Stimulated activated CD8-positive, alpha-beta memory T cell treated with anti-CD3 and anti-CD28 coated beads, Interleukin-4, amount 100 ng/mL, for 24 hours (primary cell): ENCODE results near the gene ITGB6.

Experiments used
- DNase-seq: peaks from one replicate; pipeline ENCODE4 v3.0.0-alpha.2; 2020; ENCODE audit warnings: low read depth

ITGB6 gene

DNA sequence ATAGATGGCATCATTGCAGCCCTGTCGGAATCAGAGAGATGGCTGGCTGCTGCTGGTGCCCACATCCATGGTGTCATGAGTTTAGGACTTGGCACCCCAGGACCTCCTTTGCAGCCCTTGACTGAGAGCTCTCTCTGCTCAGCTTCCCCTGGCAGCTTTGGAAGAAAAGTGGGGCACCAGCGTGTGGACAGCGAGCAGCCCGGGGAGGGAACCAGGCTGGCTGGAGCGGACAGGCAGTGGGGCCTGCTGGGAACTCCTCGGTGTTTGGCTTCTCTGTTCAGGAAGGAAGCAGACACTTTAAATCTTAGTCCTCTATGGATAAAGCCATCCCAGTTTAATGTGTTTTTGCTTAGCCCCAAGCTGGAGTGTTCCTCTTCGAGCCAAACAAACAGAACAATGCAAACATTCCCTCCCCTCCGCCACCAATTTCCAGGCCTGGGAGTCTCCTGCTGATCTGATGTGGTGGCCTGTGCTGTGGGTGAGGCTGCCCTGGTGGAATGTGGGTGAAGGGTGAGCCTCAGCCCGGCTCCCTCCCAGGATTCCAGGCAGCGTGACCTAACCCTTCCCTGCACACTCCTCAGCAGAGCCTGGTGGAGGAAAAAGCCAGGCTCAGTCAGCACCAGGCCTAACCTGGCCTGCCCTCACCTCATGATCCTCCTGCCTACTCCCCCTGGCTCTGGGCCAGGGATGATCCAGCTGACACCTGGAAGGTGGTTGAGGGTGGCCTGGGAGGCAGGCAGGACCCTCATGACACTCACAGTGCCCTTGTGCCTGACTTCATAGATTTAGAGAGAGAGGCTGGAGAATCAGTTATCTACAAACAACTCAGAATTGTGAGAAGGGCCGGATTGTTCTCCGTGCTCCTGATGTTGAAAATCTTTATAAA is 21.6 kb upstream of the ITGB6 start:
- no peak for DNase-seq

DNA sequence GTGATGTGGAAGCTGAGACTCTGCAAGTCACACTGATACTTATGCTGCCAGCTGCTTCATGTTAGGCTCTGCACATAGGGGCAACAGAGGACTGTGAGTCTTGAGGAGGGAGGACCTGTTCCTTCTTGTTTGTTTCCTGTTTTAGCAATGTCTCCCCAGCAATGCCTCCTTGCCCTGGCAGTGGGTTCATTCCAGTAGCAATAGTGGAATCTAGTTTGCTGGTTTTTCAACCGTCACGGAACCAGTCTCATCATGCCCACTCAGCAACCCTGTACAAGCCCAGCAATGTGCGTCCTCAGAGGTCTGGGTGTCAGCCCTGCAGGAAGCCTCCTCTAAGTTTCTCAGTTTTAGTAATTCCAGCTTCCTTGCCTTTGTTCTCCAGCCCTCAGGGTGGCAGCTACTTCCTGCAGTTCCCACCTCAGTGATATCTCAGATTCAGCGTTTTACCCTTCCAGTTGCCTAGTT is 20.5 kb upstream of the ITGB6 start:
- DNase-seq, result no peak

DNA sequence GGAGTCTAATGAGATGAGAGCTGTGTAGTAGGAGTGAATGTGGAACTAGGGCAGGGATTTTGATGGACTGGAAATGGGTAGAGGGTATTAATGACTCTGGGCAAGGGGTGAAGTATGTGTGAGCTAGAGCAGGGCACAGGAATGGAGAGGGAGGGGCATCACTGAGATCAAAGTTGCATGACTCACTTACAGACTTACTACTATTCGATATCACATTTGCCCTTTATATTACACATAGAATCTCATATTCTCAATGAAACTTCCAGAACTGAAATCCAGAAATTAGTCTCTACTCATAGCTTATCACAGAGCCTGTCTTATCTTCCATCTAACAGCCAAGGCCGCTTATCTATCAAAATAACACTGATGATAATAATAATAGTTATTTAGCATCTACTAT is 20.0 kb upstream of the ITGB6 start:
- no peak for DNase-seq

DNA sequence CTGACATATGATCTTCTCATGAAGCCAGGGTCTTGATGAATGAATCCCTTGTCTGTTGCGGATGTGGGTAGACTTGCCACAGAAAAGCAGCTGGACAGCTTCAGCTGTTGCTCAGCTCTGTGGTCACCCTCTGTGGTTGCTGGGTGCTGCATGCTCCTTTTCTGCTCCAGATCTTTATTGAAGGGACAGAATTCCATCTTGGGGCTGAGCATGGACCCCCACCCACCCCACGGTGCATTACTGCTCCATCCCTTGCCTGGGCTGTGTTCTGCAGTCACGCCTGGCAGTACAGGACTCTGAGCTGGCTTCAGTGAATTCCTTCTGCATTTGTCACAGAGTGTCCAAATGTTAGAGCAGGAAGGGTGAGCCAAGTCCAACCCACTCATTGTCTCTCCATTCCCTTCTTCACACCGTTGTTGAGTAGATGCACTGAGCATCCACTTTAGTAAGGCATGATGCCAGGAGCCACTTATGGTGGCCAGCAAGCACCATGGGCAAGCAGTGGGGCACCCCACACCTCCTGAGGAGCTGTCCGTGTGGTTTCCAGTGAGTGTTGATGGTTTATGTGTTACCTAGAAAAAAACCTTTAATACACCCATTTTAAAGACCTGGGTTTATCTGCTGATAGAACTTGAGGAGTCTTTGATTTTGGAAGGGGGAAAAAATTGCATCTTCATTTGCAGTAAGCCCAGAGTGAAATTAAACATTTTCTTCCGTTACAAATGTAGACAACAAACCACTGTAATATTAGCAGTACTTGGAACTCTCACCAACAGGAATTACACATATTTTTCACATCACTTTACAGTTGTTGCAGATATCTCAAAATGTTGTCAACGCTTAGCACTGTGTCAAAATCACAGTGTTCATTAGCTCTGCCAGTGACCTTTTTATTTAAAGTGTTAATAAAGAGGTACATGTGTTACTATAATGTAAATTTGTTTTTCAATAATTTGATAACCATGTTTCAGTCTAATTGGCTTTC is 14.7 kb upstream of the ITGB6 start:
- DNase-seq, result no peak

DNA sequence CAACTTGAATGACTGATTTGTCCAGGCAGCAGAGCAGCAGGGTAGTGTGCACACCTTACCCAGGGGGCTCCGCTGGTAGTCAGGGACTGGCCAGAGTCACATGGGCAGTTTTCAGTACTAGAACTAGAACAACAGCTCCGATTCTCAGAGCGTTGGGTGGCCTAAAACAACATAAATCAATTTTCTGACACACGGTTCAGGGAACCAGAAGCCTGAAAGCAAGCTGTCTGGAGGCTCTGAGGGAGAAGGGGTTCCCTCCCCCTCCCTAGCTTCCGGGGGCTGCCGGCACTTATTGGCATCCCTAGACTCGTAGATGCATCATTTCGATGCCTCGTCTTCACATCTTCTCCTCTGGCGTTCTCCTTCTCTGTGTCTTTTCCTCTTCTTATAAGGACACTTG is 13.4 kb upstream of the ITGB6 start:
- no peak for DNase-seq

DNA sequence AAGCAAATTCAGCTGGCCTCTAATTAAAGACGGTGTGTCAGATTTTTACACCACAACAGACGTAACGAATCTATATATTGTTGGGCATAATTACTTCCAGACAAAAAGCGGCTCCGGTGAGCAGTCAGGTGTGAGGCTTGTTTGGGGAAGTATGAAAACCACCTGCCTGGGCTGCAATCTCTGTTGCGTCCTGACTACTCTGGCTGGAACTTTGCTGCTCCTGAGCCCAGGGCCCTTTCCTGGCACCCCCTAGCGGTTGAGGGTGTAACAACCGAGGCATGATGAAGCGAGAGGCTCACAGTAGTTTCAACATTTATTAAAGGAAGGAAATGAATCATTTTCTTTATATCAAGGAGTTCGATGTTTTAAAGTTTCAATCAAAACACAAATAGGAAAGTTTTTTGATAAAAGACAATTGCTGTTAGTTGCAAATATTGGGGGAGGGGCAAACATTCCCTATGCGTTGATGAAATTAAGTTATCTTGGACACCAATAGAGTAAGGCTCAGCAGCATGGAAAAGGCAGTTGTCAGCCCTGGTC is 10.6 kb upstream of the ITGB6 start:
- peak; percentile 48 for DNase-seq

DNA sequence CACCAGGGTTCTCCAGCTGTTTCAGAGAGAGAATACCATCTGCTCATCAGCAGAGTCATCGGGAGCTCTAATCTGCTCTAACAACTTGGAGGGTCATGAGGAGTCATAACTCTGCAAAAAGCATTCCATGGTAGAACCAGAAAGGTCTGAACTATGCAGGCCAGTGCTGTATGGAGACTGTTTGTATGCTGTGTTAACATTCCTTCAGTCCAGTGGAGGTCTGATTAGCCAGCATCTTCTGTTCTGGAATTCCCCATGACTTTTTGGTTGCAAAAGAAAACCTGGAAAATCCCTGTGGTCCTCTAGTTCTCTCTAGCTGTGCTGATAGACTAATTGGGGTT is 9.4 kb upstream of the ITGB6 start:
- DNase-seq, result no peak

DNA sequence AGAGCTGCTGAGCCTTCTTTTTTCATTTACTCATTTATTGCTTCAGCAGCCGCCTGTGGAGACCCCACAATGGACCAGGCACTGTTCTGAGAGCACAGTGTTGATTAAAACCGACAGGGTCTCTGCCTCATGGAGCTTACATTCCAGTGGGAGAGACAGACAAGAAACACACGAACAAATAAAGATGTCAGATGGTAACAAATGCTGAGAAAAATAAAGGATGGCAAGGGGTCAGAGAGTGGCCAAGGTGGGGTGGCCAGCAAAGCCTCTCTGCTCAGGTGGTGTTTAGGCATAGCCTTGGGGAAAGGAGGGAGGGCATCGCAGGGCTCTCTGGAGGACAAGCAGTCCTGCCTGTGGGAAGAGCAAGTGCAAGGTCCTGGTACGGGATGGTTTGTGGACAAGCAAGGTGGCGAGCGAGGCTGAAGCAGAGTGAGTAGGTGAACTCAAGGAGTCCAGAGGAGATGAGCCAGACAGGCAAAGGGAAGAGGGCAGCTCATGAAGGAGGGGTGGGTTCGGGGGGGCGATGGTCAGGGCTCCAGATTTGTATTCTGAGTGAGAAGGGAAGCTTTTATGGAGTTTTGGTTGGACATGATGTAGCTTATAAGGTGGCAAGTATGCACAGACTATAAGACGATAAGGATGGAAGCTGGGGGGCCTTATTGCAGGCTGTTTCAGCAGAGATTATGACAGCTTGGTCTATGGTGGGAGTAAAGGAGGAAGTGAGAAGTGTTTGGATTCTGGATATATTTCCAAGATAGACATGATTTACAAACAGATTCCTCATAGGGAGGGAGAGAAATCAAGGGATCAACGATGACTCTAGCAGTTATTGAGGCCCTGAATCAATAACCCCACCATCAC is 8.8 kb upstream of the ITGB6 start:
- DNase-seq, result no peak

DNA sequence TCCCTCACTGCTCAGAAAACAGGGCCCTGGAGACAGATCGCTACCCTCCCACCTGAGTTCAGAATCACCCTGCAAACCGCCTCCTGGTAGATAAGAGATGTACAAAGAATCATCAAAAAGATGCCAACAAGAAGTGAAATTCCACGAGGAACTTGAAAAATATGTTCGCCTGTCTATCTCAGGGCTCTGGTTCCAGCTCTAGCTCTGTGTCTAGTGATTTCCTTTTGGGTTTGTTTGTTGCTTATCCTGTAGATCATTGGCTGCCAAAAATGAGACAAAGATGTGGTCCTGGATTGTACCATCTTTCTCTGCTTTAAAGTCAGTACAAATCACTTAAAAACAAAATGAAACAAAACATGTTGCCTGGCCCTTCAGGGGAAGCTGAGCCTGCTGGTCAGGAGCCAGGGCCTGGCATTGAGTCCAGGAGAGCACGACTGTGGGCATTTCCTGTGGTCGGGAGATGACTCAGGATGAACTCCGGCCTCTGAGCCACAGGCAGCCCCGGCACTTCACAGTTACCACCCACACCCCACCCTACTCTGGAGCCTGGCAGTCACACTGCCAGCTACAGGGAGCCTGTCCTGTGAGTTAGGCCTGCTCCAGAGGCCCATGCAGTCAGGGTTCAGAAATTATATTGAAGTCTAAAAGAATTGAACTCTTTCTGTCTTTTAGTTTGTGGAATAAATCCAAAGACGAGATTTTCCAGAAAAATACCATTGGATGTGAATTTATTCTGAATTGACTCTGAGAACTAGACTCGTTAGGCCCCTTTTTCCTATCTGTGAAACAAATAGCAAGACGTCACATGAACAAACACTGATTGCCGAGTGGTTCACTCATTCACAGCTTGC is 8.0 kb upstream of the ITGB6 start:
- DNase-seq, result no peak

DNA sequence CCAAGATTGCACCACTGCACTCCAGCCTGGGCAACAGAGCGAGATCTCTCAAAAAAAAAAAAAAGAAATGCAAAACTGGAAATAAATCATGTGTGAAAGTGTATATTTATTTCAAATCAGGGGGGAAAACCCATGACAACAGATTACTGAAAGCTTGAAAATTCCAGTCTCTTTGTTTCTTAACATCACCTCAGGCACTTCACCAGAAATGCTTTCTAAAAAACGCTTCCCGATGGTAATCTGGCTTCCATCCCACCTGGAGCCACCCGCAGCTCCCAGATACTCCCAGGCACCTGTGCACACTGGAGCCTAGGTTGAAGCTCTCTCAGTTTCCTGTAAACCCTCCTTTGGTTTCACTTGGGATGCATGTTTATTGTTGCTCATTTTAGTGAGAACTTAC is 7.2 kb upstream of the ITGB6 start:
- DNase-seq, result no peak

DNA sequence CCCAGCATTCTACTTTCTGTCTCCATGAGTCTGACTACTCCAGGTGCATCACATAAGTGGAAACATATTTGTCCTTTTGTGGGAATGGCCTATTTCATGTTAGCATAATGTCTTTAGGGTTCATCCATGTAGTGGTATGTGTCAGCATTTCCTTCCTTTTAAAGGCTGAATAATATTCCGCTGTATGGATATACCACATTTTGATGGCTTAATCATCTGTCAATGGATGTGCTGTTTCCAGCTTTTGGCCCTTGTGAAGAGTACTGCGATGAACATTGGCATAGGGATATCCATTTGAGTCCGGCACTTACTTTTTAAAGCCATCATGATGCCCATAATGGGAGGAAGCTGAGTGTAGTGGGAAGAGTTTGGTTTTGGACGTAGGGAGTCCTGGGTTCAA is 6.4 kb upstream of the ITGB6 start:
- no peak for DNase-seq

DNA sequence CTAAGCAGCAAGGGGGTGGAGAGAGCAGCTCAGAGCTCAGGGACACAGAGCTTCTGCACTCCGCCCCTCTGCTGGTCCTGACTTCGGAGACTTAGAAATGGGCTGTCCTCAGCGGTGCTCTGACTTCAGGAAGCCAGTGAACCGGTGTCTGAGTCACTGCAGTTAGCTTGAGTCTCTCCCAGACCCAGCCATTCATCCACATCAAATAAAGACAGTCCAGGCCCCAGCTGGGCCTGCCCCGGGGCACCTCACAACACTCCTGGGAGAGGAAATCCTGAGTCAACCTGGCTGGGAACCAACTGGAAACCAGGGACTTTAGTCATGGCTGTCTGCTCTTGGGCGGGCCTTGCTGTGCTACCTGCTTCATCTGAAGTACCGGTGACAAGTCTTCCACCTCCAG is 5.4 kb upstream of the ITGB6 start:
- no peak for DNase-seq

DNA sequence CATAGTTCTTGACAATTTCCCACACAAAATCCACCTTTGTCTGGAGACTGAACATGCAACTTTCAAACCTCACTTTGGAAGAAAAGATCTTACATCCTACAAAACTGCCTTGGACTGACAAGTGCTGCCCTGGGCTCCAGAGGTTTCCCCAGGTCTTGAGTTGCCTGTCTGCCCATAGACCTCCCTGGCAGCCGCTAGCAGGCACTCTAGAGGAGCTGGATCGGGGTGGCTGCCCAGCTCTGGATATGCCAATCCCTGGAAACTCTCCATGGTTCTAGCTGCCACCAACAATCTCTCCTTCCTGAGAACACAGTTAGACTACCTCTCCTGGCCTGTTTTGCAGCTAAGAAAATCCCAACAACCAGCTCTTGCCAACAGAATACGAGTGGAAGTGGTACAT is 3.4 kb upstream of the ITGB6 start:
- DNase-seq, result no peak

DNA sequence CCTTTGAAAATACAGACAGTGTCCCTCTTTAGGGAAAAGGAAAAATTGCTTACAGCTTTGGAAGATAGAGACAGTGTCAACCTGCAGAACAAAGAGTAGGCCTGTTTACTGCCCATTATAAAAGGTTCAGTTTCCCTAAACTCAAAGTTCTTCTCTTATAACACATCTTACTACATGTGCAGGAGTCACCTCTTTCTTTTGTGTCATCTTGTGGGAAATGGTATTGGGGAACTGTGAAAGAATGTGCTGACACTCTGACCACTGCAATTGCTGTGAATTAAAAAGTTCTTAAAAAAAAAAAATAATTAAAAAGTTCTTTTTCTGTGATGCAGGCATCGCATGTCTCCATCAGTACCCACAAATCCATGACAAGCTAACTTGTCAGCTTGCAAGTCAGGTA is 2.9 kb upstream of the ITGB6 start:
- DNase-seq, result no peak

DNA sequence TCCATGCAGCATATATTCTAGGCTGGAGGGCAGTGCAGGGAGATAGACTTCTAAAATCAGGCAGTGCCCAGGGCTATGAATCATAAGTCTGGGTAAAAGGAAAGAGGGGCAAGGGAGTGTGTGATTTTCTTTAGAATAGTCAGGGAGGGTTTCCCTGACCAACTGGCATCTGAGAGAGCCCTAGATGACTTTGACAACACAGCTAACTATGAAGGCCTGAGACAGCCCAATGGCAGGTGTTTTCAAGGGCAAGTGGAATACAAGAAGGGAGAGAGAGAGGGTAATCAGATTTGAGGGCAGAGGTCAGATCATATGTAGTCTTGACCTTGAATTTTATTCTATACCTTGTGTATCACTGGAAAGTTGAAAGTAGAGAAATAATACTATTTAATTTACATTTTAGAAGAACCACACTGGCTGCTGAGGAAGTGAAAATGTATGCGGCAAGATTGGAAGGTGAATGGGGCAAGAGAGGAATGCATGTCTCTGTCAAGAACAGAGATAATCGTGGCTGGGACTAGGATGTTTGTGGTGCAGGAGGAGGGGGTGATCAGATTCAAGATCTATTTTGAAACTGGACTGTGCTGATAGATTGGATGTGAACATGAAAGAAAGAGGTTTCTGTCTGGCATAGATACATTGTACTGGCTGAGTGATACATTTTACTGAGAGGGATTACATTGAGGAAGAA is 1.9 kb upstream of the ITGB6 start:
- DNase-seq, result no peak

DNA sequence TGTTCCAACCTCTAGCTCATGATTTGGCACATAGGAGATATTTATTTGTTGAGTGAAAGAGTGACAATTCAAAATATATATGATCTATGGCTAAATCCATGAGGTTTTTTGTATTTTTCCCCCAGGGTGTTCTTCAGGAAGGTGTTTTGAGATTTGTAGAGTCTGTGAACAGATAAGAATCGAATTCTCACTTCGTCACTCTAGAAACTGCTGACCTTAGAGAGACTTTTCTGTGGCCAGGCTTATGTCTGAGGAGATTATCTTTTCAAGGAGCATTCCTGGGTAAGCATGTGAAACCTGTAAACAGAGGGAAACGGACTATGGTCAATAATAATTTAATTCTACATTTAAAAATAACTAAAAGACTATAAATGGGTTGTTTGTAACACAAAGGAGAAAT is 849 bp upstream of the ITGB6 start:
- no peak for DNase-seq

DNA sequence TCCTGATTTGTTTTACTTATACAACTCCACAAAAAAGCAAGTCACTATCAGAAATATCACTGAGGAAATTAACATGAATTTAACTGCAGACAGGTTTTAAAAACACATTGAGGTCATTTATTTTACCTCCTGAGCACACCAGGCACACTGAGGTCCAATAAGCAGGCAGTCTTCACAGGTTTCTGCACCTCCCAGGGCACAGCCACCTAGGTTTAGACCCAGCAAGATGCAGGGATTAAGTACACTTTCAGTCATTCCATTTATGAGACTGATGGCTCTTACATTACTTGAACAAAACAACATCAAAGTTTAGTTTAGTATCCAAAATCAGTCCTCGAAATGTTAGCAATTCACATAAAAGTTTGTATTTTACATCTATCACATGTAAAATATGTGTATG is 1.0 kb downstream of the ITGB6 start:
- DNase-seq, result no peak

DNA sequence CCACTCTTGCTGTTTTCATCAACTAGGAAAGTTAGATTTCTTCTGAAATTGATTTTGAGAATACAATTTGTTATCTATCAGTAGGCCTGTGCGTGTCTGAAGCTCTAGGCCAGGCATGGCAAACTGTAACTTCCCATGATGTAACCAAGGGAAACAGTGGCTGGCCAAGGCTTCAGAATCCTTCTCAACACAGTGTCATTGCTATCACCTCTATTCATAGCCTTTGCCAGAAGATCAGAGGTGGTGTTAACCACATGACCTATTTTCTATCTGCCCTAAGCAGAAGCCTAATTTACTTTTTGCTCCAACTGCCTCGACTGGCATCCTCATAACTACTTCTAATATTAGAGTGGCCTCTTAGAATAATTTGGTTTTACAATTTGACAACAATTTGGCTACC is 2.5 kb downstream of the ITGB6 start:
- DNase-seq, result no peak

DNA sequence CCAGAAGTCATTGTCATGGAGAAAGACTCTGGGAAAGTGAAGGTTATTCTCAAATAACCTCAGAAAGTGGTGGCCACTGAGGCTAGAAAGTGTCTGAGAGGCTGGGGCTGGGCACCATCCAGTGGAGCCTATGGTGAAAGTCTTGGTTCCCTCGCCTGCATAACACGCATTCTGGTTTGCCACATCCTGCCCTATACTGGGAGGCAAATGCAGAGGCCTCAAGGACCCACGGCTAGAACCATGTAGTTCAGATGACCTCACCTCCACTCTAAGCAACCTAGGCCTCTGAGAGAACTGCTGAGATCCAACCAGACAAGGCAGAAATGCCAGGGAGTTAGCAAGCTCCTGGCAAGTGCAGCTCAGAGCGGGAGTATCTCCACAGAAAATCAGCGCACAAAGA is 5.1 kb downstream of the ITGB6 start:
- no peak for DNase-seq

DNA sequence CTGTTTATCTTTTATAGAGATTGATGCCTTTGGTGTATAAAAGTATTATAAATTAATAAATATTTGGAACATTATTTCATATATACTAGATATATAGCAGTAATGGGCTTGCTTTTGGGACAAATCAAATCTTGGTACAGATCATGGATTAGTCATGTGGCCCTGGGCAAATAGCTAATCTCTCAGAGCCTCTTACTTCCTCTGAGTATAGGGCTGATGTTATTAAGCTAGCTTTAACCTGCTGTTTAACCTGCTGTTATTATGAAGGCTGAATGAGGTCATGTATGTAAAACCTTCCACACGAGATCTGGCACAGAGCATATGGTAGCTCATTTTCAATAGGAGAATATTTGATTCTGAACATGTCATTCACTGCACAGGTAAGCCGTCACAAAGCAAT is 5.7 kb downstream of the ITGB6 start:
- no peak for DNase-seq
